Right atrium auricular region (tissue), 2 donors: ENCODE data around the gene TMPRSS6. TPM values are rescaled to one million over a fixed set of nuclear protein-coding genes. Genes with fewer than 3 reads are reported as not detected.

Experiments used
- DNase-seq: peaks from one replicate; pipeline ENCODE4 v3.0.0-alpha.2; 2019; ENCODE audit warnings: low spot score
- H3K27ac ChIP-seq, 2 donors: fragments of 200-600 bp; sonication (generic); 1 replicate in 1 of 2; 2 replicates in 1 of 2; pipeline ENCODE4 v1.5.1; 2016 to 2019
- H3K27me3 ChIP-seq, 2 donors: fragments of 200-600 bp; sonication (generic); one replicate each; pipeline versions ENCODE4 v1.5.1 to v1.6.0; 2017 to 2019
- H3K36me3 ChIP-seq: fragments of 200-600 bp; sonication (generic); one replicate; pipeline ENCODE4 v1.5.1; 2016
- H3K4me1 ChIP-seq, 2 donors: fragments of 200-600 bp; sonication (generic); one replicate each; pipeline versions ENCODE4 v1.5.1 to v1.6.0; 2017 to 2019
- H3K4me3 ChIP-seq, 2 donors: fragments of 200-600 bp; sonication (generic); 1 replicate in 1 of 2; 2 replicates in 1 of 2; pipeline ENCODE4 v1.5.1; 2017 to 2019; ENCODE audit warnings: mild to moderate bottlenecking in 1 of 2, moderate library complexity in 1 of 2
- H3K9me3 ChIP-seq, 2 donors: fragments of 200-600 bp; sonication (generic); one replicate each; pipeline ENCODE4 v1.5.1; 2019
- total RNA-seq, 2 donors: library from RNA; depleted of rRNA; stranded (reverse); fragments of >200 nt; gene quantifications; one replicate each; pipeline ENCODE4 v1.1.0, GENCODE V29; 2016
- TF ChIP-seq, protein P1 (sequence below), 2 donors: fragments of 200-600 bp; sonication (generic); IDR thresholded peaks; one replicate each; pipeline ENCODE4 v1.5.1; 2019; ENCODE audit warnings: antibody characterized with exemption in 2 of 2

TMPRSS6 gene
- total RNA-seq, 2 donors from 2014 or later = not detected

- Histone ChIP-seq H3K4me3 (no peak overlapping the region), H3K27ac (no peak overlapping the region), H3K9me3 (no peaks in the 10 kb centered on the region), H3K36me3 (no peaks in the 10 kb centered on the region), H3K4me1 (no peaks in the 10 kb centered on the region), H3K27me3 (no peaks in the 10 kb centered on the region)
- DNase-seq = no peak
- TF ChIP-seq, protein P1, sequence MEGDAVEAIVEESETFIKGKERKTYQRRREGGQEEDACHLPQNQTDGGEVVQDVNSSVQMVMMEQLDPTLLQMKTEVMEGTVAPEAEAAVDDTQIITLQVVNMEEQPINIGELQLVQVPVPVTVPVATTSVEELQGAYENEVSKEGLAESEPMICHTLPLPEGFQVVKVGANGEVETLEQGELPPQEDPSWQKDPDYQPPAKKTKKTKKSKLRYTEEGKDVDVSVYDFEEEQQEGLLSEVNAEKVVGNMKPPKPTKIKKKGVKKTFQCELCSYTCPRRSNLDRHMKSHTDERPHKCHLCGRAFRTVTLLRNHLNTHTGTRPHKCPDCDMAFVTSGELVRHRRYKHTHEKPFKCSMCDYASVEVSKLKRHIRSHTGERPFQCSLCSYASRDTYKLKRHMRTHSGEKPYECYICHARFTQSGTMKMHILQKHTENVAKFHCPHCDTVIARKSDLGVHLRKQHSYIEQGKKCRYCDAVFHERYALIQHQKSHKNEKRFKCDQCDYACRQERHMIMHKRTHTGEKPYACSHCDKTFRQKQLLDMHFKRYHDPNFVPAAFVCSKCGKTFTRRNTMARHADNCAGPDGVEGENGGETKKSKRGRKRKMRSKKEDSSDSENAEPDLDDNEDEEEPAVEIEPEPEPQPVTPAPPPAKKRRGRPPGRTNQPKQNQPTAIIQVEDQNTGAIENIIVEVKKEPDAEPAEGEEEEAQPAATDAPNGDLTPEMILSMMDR (IDR thresholded peaks at IDR 0.05) = no peak
These were observed 14.4 kb downstream of the TMPRSS6 start for GRCh38 chr22:37095113-37095512.

DNA sequence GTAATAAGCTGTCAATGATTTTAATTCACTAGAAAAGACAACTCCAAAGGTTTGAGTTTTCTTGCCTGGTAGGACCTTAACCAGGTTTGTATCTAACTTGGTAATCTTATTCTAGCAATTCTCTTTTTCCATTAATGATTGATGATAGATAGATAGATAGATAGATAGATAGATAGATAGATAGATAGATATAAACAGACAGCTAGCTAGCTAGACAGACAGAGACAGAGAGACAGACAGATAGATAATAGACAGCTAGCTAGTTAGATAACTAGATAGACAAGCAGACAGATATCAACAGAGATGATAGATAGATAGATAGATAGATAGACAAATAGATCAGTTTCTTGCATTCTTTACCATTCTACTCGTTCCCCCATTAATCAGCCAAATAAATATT lies 15.3 kb downstream of the TMPRSS6 start:
- Histone ChIP-seq H3K27ac (no peak overlapping the region), H3K9me3 (no peaks in the 10 kb centered on the region), H3K27me3 (no peaks in the 10 kb centered on the region), H3K36me3 (no peaks in the 10 kb centered on the region), H3K4me3 (no peak overlapping the region), H3K4me1 (no peaks in the 10 kb centered on the region)
- no peak for DNase-seq
- TF ChIP-seq, protein P1 (IDR thresholded peaks at IDR 0.05) = no peak

- Histone ChIP-seq H3K36me3 (no peaks in the 10 kb centered on the region), H3K4me3 (no peak overlapping the region), H3K9me3 (no peaks in the 10 kb centered on the region), H3K27me3 (no peaks in the 10 kb centered on the region), H3K27ac (no peak overlapping the region), H3K4me1 (no peaks in the 10 kb centered on the region)
- TF ChIP-seq, protein P1 (IDR thresholded peaks at IDR 0.05) = no peak
- no peak for DNase-seq
These were observed 16.5 kb downstream of the TMPRSS6 start for GRCh38 chr22:37092997-37093396.

GRCh38 chr22:37091994-37092393 lies 17.5 kb downstream of the TMPRSS6 start:
- no peak overlapping the region for H3K27ac ChIP-seq
- H3K36me3 ChIP-seq = no peaks in the 10 kb centered on the region
- no peak for DNase-seq
- H3K27me3 ChIP-seq = no peaks in the 10 kb centered on the region
- no peaks in the 10 kb centered on the region for H3K9me3 ChIP-seq
- H3K4me1 ChIP-seq = no peaks in the 10 kb centered on the region
- H3K4me3 ChIP-seq = no peak overlapping the region
- TF ChIP-seq, protein P1 (IDR thresholded peaks at IDR 0.05) = no peak

- Histone ChIP-seq H3K4me3 (no peak overlapping the region), H3K9me3 (no peaks in the 10 kb centered on the region), H3K36me3 (no peaks in the 10 kb centered on the region), H3K4me1 (no peaks in the 10 kb centered on the region), H3K27me3 (no peaks in the 10 kb centered on the region), H3K27ac (no peak overlapping the region)
- TF ChIP-seq, protein P1 (IDR thresholded peaks at IDR 0.05) = no peak
- DNase-seq = no peak
These were observed 18.4 kb downstream of the TMPRSS6 start for GRCh38 chr22:37090920-37091695.

GRCh38 chr22:37089434-37089833 lies 20.1 kb downstream of the TMPRSS6 start:
- no peak overlapping the region for H3K4me3 ChIP-seq
- no peak for DNase-seq
- TF ChIP-seq, protein P1 (IDR thresholded peaks at IDR 0.05) = no peak
- H3K4me1 ChIP-seq = no peaks in the 10 kb centered on the region
- H3K27ac ChIP-seq = no peak overlapping the region
- H3K9me3 ChIP-seq = no peaks in the 10 kb centered on the region
- H3K27me3 ChIP-seq = no peaks in the 10 kb centered on the region
- H3K36me3 ChIP-seq = no peaks in the 10 kb centered on the region
